BLaER1 (cell line): ENCODE measurements around the gene JAG2.
A peak's percentile ranks its signal among the peaks of the same experiment; 100 is the strongest.

Experiments
- H3K27ac ChIP-seq: shearing (Covaris generic); formaldehyde crosslinking; 2 replicates; pipeline ENCODE4 v1.8.1; 2022
- H3K27me3 ChIP-seq: shearing (Covaris generic); formaldehyde crosslinking; 2 replicates; pipeline ENCODE4 v1.8.1; 2022
- H3K36me3 ChIP-seq: shearing (Covaris generic); formaldehyde crosslinking; 2 replicates; pipeline ENCODE4 v1.8.1; 2022
- H3K4me1 ChIP-seq: shearing (Covaris generic); formaldehyde crosslinking; 2 replicates; pipeline ENCODE4 v1.8.1; 2022
- H3K4me2 ChIP-seq: shearing (Covaris generic); formaldehyde crosslinking; 2 replicates; pipeline ENCODE4 v1.8.1; 2022
- H3K4me3 ChIP-seq: shearing (Covaris generic); formaldehyde crosslinking; 2 replicates; pipeline ENCODE4 v1.8.1; 2022
- H3K9ac ChIP-seq: shearing (Covaris generic); formaldehyde crosslinking; 2 replicates; pipeline ENCODE4 v1.8.1; 2022
- H3K9me3 ChIP-seq: shearing (Covaris generic); formaldehyde crosslinking; 2 replicates; pipeline ENCODE4 v1.8.1; 2022
- H4K20me1 ChIP-seq: shearing (Covaris generic); formaldehyde crosslinking; 2 replicates; pipeline ENCODE4 v1.8.1; 2022
- Cebpa-rat ChIP-seq: shearing (Covaris generic); IDR thresholded peaks from 2 replicates; pipeline ENCODE4 v1.8.1; 2022

JAG2 gene

DNA sequence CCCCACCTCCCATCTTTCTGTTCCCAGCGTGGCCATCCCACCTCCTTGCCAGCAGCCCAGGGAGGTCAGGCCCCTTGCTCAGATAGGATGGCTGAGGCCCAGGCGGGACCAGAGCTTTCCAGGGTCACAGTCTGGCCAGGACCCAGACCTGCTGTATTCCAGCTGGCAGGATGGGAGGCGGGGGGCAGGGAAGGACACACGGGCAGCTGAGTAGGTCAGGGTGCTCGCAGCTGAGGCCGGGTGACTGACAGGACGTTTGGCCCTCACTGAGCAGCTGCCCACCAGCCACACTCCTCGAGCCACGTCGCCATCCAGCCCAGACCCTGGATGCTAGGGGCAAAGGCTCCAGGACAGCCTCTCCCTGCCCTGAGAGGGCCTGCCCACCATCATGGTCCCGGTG is 8.5 kb upstream of the JAG2 start:
- Histone ChIP-seq H3K36me3 (0 out of 2 replicates have a peak, but pooled peaks cover 6% of the 10 kb centered on the region), H4K20me1 (peaks cover 54% of the 10 kb centered on the region), H3K27me3 (no peaks in the 10 kb centered on the region), H3K9ac (peak overlapping the region; percentile 59; the same call in 1 of the 2 replicates), H3K4me3 (no peak overlapping the region), H3K9me3 (no peaks in the 10 kb centered on the region), H3K27ac (peak overlapping the region; percentile 85), H3K4me1 (peaks cover 95% of the 10 kb centered on the region), H3K4me2 (peak overlapping the region; percentile 98)
- TF ChIP-seq Cebpa-rat: no peak

DNA sequence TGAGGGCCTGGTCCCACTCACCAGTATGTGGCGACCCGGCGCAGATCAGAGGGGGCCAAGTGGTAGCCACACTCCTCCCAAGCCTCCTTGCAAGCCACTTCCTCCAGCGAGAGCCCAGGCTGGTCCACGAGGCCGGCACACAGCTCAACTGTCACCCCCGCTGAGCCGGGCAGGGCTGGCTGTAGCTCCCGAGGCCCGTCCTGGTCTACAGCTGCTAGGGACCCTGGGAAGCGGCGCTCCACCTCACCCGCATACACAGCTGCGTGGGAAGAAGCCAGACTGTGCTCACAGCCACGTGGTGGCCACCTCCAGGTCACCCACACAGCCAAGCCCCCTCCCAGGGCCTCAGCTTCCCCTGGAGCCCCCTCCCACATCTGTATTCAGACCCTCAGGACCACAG is 7.9 kb upstream of the JAG2 start:
- Histone ChIP-seq H3K9me3 (no peaks in the 10 kb centered on the region), H3K36me3 (0 out of 2 replicates have a peak, but pooled peaks cover 6% of the 10 kb centered on the region), H3K4me3 (peak overlapping the region; percentile 11), H3K27me3 (no peaks in the 10 kb centered on the region), H3K27ac (peak overlapping the region; percentile 85), H3K9ac (peak overlapping the region; percentile 59), H3K4me1 (peaks cover 95% of the 10 kb centered on the region), H3K4me2 (peak overlapping the region; percentile 98), H4K20me1 (peaks cover 60% of the 10 kb centered on the region)
- TF ChIP-seq Cebpa-rat: no peak

DNA sequence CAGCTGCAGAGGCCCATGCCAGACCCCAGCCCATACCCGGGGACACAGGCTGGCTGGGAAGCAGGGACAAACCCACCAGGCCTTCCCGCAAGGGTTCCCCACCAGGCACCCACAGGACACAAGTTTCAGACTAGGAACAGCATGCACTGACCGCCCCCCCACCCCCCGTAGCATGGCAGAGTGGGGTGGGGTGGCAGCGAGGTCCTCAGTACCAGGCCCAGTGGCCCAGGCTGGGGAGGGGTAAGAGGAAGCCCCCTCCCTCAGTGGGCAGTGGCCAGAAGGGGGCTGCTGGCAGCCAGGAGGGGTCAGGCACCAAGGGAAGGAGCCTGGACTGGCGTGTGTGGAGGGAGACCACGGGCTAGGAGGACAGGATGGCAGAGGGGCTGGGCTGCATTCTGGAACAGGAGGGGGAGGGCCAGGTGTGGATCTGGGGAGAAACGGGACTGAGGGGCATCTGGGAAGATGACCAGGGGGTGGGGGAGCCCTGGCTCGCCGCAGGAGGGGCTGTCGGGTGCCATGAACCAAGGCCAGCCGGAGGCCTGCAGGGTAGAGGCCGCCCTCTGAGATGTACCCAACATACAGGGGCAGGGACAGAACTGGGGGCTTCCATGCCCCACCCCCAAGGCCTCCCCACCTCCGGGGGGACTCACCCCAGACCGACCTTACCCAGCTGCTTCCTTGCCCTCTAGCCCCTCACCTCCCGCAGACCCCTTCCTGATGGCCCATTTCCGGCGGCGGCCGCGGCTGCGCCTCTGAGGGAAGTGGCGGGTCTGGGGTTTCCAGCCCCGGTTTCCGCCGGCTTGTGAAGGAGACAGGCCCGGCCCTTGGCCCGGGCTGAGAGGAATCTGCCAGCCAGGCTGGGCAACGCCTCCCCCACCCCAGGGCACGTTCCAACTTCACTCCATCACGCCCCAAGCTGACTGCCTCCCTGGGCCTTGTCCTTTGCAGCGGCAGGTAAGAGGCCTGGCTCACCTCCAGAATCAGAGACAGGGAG is 5.6 kb upstream of the JAG2 start:
- Histone ChIP-seq H3K4me2 (peak overlapping the region; percentile 98), H3K9ac (peak overlapping the region; percentile 67), H3K36me3 (0 out of 2 replicates have a peak, but pooled peaks cover 6% of the 10 kb centered on the region), H3K4me1 (peaks cover 100% of the 10 kb centered on the region), H4K20me1 (peaks cover 55% of the 10 kb centered on the region), H3K27me3 (no peaks in the 10 kb centered on the region), H3K4me3 (peak overlapping the region; percentile 45), H3K9me3 (no peaks in the 10 kb centered on the region), H3K27ac (peak overlapping the region; percentile 85)
- TF ChIP-seq Cebpa-rat: no peak

- TF ChIP-seq Cebpa-rat: no peak
- Histone ChIP-seq H3K4me2 (peak overlapping the region; percentile 98), H3K9ac (no peak overlapping the region), H3K9me3 (no peaks in the 10 kb centered on the region), H3K27me3 (no peaks in the 10 kb centered on the region), H3K27ac (peak overlapping the region; percentile 85), H4K20me1 (peaks cover 45% of the 10 kb centered on the region), H3K4me1 (peaks cover 93% of the 10 kb centered on the region), H3K4me3 (no peak overlapping the region), H3K36me3 (0 out of 2 replicates have a peak, but pooled peaks cover 6% of the 10 kb centered on the region)
These were observed 4.6 kb upstream of the JAG2 start for GRCh38 chr14:105173145-105173544.

DNA sequence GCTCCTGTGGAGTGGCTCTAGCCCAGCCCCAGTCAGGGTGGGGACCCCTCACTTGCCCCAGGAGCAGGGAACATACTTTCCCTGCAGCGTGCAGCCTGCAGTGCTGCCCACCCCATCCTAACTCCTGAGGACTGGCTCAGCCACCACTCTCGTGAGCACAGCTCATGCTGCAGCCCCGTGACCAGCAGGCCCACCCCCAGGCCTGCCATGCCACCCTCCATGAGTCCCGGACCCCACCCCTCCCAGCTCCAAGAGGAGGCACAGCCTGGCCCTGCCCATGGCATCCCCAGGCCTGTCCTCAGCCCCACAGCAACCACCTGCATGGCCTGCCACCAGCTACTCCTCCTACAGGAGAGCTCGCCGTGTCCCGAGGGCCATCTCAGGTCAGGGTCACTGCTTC is 3.9 kb upstream of the JAG2 start:
- H3K4me1 ChIP-seq: peaks cover 90% of the 10 kb centered on the region
- H3K9ac ChIP-seq: no peak overlapping the region; the same call in 1 of the 2 replicates
- peak overlapping the region; percentile 85 for H3K27ac ChIP-seq
- no peaks in the 10 kb centered on the region for H3K27me3 ChIP-seq
- no peak for TF ChIP-seq Cebpa-rat
- no peak overlapping the region for H3K4me3 ChIP-seq
- H3K9me3 ChIP-seq: no peaks in the 10 kb centered on the region
- peaks cover 38% of the 10 kb centered on the region for H4K20me1 ChIP-seq
- peak overlapping the region; percentile 98 for H3K4me2 ChIP-seq
- 0 out of 2 replicates have a peak, but pooled peaks cover 2% of the 10 kb centered on the region for H3K36me3 ChIP-seq

DNA sequence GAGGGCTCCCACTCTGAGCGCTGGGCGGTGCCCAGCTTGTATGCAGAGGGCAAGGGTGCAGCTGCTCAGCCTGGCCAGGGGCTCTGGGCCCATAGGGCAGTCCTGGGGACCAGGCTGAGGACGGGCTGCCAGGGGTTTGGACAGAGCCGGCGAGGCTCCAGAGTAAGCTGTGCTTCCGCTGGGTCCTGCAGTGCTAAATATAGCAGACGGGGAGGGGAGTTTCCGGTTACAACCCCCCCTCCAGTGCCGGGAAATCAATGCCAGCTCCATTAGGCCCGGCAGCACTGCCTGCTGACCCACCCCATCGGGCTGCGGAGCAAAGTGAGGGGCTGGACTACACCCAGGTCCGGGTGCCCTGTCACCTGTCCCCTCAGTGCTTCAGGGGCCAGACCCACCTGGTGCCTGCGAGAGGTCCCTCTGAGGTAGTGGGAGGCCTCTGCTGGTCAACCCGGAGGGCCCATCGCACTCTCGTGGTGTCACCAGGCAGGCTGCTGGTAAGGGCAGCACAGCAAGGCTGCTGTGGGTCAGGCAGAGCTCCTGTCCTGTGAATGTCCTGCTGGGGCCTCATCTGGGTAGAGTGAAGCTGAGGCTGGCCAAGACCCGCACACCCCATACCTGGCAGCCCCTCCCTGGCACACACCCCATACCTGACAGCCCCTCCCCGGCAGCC is 2.6 kb upstream of the JAG2 start:
- Histone ChIP-seq H3K36me3 (no peaks in the 10 kb centered on the region), H3K9me3 (no peaks in the 10 kb centered on the region), H3K27ac (peak overlapping the region; percentile 85), H4K20me1 (peaks cover 42% of the 10 kb centered on the region), H3K4me2 (peak overlapping the region; percentile 98), H3K4me1 (peaks cover 90% of the 10 kb centered on the region), H3K9ac (peak overlapping the region; percentile 73), H3K4me3 (peak overlapping the region; percentile 78), H3K27me3 (no peaks in the 10 kb centered on the region)
- no peak for TF ChIP-seq Cebpa-rat

DNA sequence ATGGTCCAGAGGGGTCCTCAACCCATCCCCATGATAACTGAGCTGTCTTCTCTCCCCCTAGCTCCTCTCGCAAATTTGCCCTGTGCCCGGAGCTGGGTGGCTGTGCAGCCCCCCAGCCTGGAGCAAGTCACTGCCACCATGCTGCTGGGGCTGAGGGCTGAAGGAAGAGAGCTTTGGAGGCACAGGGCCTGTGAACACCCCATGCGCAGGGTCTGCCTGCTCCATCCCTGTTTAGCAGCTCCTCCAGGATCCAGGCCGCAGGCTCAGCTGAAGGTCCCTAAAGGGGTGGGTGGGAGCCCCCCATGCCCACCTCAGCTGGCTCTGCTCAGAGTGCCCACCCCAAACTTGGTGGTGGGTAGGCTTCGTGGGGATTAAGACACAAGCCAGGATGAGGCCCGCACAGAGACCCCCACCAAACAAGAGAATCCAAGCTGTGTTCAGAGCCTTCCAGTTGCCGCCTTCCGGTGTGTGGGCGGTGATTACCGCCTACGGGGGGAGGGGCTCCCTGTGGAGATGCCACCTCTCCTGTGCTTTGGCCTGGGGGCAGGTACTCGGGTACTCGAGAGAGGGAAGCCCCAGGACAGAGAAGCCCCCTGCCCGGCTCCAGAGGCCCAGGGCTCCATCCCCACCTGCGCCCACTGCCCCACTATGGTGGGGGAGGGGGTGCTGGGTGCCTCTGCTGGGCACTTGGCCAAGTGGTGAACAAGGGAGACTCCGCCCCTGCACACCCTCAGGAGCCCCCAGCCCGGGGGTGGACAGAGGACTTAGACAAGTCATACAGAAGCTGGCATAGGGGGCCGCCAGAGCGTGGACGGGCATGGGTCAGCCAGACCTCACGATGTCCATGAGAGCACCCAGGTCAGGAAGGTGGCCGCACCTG is 1.4 kb upstream of the JAG2 start:
- H3K36me3 ChIP-seq: no peaks in the 10 kb centered on the region

GRCh38 chr14:105168979-105169507 is 467 bp upstream of the JAG2 start:
- H3K27ac ChIP-seq: peak overlapping the region; percentile 85
- peak overlapping the region; percentile 98 for H3K4me2 ChIP-seq
- H3K9me3 ChIP-seq: no peaks in the 10 kb centered on the region
- no peak for TF ChIP-seq Cebpa-rat
- peaks cover 59% of the 10 kb centered on the region for H4K20me1 ChIP-seq
- no peaks in the 10 kb centered on the region for H3K27me3 ChIP-seq
- peaks cover 90% of the 10 kb centered on the region for H3K4me1 ChIP-seq
- H3K9ac ChIP-seq: peak overlapping the region; percentile 73
- H3K4me3 ChIP-seq: peak overlapping the region; percentile 78
- no peaks in the 10 kb centered on the region for H3K36me3 ChIP-seq

More for the DNA sequence above, 1.4 kb upstream of the JAG2 start:
- peak overlapping the region; percentile 98 for H3K4me2 ChIP-seq
- H4K20me1 ChIP-seq: peaks cover 53% of the 10 kb centered on the region
- peaks cover 90% of the 10 kb centered on the region for H3K4me1 ChIP-seq
- no peaks in the 10 kb centered on the region for H3K27me3 ChIP-seq
- peak overlapping the region; percentile 85 for H3K27ac ChIP-seq
- peak overlapping the region; percentile 78 for H3K4me3 ChIP-seq
- no peaks in the 10 kb centered on the region for H3K9me3 ChIP-seq
- peak overlapping the region; percentile 73 for H3K9ac ChIP-seq
- TF ChIP-seq Cebpa-rat: no peak

DNA sequence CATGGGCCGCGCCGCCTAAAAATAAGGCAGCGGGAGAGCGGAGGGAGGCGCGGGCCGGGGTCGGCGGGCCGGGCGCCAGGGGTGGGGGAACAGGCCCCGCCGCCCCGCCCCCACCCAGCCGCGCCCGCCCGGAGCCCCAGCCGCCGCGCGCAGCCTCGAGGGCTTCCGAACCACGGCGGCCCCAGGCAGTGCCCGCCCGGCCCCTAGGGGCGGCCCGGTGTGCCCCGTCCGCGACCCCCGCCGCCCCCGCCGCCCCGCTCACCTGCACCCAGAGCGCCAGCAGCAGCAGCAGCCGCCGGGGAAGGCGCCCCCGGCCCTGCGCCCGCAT is 519 bp downstream of the JAG2 start:
- peak overlapping the region; percentile 85 for H3K9ac ChIP-seq

More for the DNA sequence above, 519 bp downstream of the JAG2 start:
- no peak for TF ChIP-seq Cebpa-rat
- no peaks in the 10 kb centered on the region for H3K9me3 ChIP-seq
- peaks cover 61% of the 10 kb centered on the region for H4K20me1 ChIP-seq
- no peaks in the 10 kb centered on the region for H3K27me3 ChIP-seq
- H3K36me3 ChIP-seq: no peaks in the 10 kb centered on the region
- peaks cover 90% of the 10 kb centered on the region for H3K4me1 ChIP-seq
- peak overlapping the region; percentile 78 for H3K4me3 ChIP-seq
- peak overlapping the region; percentile 92 for H3K27ac ChIP-seq
- H3K4me2 ChIP-seq: peak overlapping the region; percentile 94
